CD4-positive, alpha-beta T cell treated with Interleukin-1 beta for 1 hour (primary cell): ENCODE data around the gene YPEL1.
A peak's percentile ranks its signal among the peaks of the same experiment; 100 is the strongest.
"Not testable (repeated sequence)": the region's sequence is repeated elsewhere in the genome, so short reads cannot be mapped to it uniquely, and the experiment has no call there.

Experiments used
- DNase-seq, 2 donors: peaks; one replicate each; pipeline ENCODE4 v3.0.0-alpha.2; 2020 to 2022

YPEL1 gene

GRCh38 chr22:21720191-21720859 lies 15.3 kb downstream of the YPEL1 start:
- DNase-seq = not testable (repeated sequence)

- no peak for DNase-seq
These were observed 16.6 kb downstream of the YPEL1 start for GRCh38 chr22:21719024-21719423.

GRCh38 chr22:21718499-21718898 lies 17.1 kb downstream of the YPEL1 start:
- no peak for DNase-seq

- not testable (repeated sequence) for DNase-seq
These were observed 19.0 kb downstream of the YPEL1 start for GRCh38 chr22:21716395-21717122.

GRCh38 chr22:21714786-21715185 lies 20.8 kb downstream of the YPEL1 start:
- no peak for DNase-seq

GRCh38 chr22:21714059-21714770 lies 21.4 kb downstream of the YPEL1 start:
- DNase-seq = no peak

- no peak for DNase-seq
These were observed 22.1 kb downstream of the YPEL1 start for GRCh38 chr22:21713428-21714058.

GRCh38 chr22:21712751-21713427 lies 22.7 kb downstream of the YPEL1 start:
- peak; percentile 64 to 70 for DNase-seq

GRCh38 chr22:21711851-21712250 lies 23.7 kb downstream of the YPEL1 start:
- no peak for DNase-seq

GRCh38 chr22:21710156-21710555 lies 25.4 kb downstream of the YPEL1 start:
- DNase-seq = no peak

GRCh38 chr22:21709688-21710087 lies 25.9 kb downstream of the YPEL1 start:
- no peak for DNase-seq

GRCh38 chr22:21708960-21709359 lies 26.6 kb downstream of the YPEL1 start:
- no peak for DNase-seq

GRCh38 chr22:21707677-21708076 lies 27.9 kb downstream of the YPEL1 start:
- no peak for DNase-seq

GRCh38 chr22:21703684-21704316 lies 31.8 kb downstream of the YPEL1 start:
- no peak for DNase-seq

GRCh38 chr22:21702700-21703683 lies 32.6 kb downstream of the YPEL1 start:
- DNase-seq = no peak

GRCh38 chr22:21702094-21702493 lies 33.5 kb downstream of the YPEL1 start:
- no peak for DNase-seq

- DNase-seq = no peak
These were observed 34.1 kb downstream of the YPEL1 start for GRCh38 chr22:21701384-21701971.

- no peak for DNase-seq
These were observed 34.8 kb downstream of the YPEL1 start for GRCh38 chr22:21700822-21701221.

- DNase-seq = no peak
These were observed 36.0 kb downstream of the YPEL1 start for GRCh38 chr22:21699643-21700042.
